Left lobe of liver (tissue), 2 donors: ENCODE measurements around the gene CNTNAP5. TPM values are rescaled to one million over a fixed set of nuclear protein-coding genes. Genes with fewer than 3 reads are reported as not detected.
A peak's percentile ranks its signal among the peaks of the same experiment; 100 is the strongest.

ENCODE experiments used
- ATAC-seq: fragments of 200-7000 bp; cut with Tn5 transposase; one replicate; pipeline ENCODE4 v1.9.1; 2020; ENCODE audit warnings: mild to moderate bottlenecking, moderate library complexity
- DNase-seq: peaks from one replicate; pipeline ENCODE4 v3.0.0-alpha.2; 2020; ENCODE audit warnings: low spot score
- total RNA-seq: library from RNA; stranded (reverse); gene quantifications from one replicate; pipeline ENCODE4 v1.2.1, GENCODE V29; 2021
- donor health status: DM: no; HTN: no; CAD: no; lungs with moderate emphysema.
- donor health status: DM: no; HTN: yes; CAD: no.

Gene CNTNAP5
- total RNA-seq, 1 donor from 2014 or later = not detected

- ATAC-seq (no peak), DNase-seq (no peak)
Measured at GRCh38 chr2:124867247-124867646, 842.2 kb downstream of the CNTNAP5 start.

- ATAC-seq (no peak), DNase-seq (no peak)
Measured at GRCh38 chr2:124874219-124874618, 849.1 kb downstream of the CNTNAP5 start.

- ATAC-seq (no peak), DNase-seq (no peak)
Measured at GRCh38 chr2:124874676-124875075, 849.6 kb downstream of the CNTNAP5 start.

GRCh38 chr2:124875627-124876244, 850.6 kb downstream of the CNTNAP5 start:
- no peak for DNase-seq
- ATAC-seq = no peak

- ATAC-seq (no peak), DNase-seq (no peak)
Measured at GRCh38 chr2:124877141-124877577, 852.1 kb downstream of the CNTNAP5 start.

- DNase-seq (no peak), ATAC-seq (peak; percentile 39)
Measured at GRCh38 chr2:124879640-124880039, 854.6 kb downstream of the CNTNAP5 start.

GRCh38 chr2:124880995-124881394, 855.9 kb downstream of the CNTNAP5 start:
- ATAC-seq (no peak), DNase-seq (no peak)

GRCh38 chr2:124882423-124882822, 857.3 kb downstream of the CNTNAP5 start:
- no peak for DNase-seq
- ATAC-seq = no peak

GRCh38 chr2:124883595-124883994, 858.5 kb downstream of the CNTNAP5 start:
- no peak for DNase-seq
- no peak for ATAC-seq

GRCh38 chr2:124884315-124884714, 859.2 kb downstream of the CNTNAP5 start:
- no peak for DNase-seq
- no peak for ATAC-seq

- ATAC-seq (no peak), DNase-seq (no peak)
Measured at GRCh38 chr2:124886216-124886615, 861.1 kb downstream of the CNTNAP5 start.

- DNase-seq (no peak), ATAC-seq (no peak)
Measured at GRCh38 chr2:124887466-124887865, 862.4 kb downstream of the CNTNAP5 start.

- no peak for DNase-seq
- ATAC-seq = no peak
Measured at GRCh38 chr2:124888431-124888830, 863.3 kb downstream of the CNTNAP5 start.

GRCh38 chr2:124894199-124894598, 869.1 kb downstream of the CNTNAP5 start:
- ATAC-seq = no peak
- no peak for DNase-seq

- no peak for ATAC-seq
- DNase-seq = no peak
Measured at GRCh38 chr2:124898827-124899226, 873.7 kb downstream of the CNTNAP5 start.

- no peak for ATAC-seq
- DNase-seq = no peak
Measured at GRCh38 chr2:124908411-124908810, 883.3 kb downstream of the CNTNAP5 start.

- DNase-seq = no peak
Measured at GRCh38 chr2:124911560-124911959, 886.5 kb downstream of the CNTNAP5 start.

GRCh38 chr2:124913868-124914267, 888.8 kb downstream of the CNTNAP5 start:
- no peak for DNase-seq

More at GRCh38 chr2:124911560-124911959, 886.5 kb downstream of the CNTNAP5 start:
- ATAC-seq = no peak

GRCh38 chr2:124915567-124915966, 890.5 kb downstream of the CNTNAP5 start:
- no peak for ATAC-seq

More at GRCh38 chr2:124913868-124914267, 888.8 kb downstream of the CNTNAP5 start:
- no peak for ATAC-seq

GRCh38 chr2:124919296-124919695, 894.2 kb downstream of the CNTNAP5 start:
- ATAC-seq (no peak), DNase-seq (no peak)

More at GRCh38 chr2:124915567-124915966, 890.5 kb downstream of the CNTNAP5 start:
- DNase-seq = no peak

- DNase-seq = no peak
Measured at GRCh38 chr2:124920448-124920847, 895.4 kb downstream of the CNTNAP5 start.

GRCh38 chr2:124921191-124921590, 896.1 kb downstream of the CNTNAP5 start:
- DNase-seq = no peak
- no peak for ATAC-seq

More at GRCh38 chr2:124920448-124920847, 895.4 kb downstream of the CNTNAP5 start:
- no peak for ATAC-seq

GRCh38 chr2:124923097-124923496, 898.0 kb downstream of the CNTNAP5 start:
- DNase-seq (no peak), ATAC-seq (no peak)
